ENCODE measurements around the gene AP1S1.
"Not testable (repeated sequence)": the region's sequence is repeated elsewhere in the genome, so short reads cannot be mapped to it uniquely, and the experiment has no call there.

AP1S1 gene

GRCh38 chr7:101153969-101154692, at the start of gene AP1S1:
Gene AP1S1, plus strand, starts transcription at chr7:101154476. Its CDS starts 39 bp downstream, at chr7:101154515.
- peak; percentile 86 to 97 (median 94) for DNase-seq

- peak in 2 of 3 donors; percentile 33 to 48 for DNase-seq
These were observed 49.5 kb upstream of the AP1S1 start for GRCh38 chr7:101104799-101105198.

- DNase-seq, result not testable (repeated sequence)
These were observed 49.0 kb upstream of the AP1S1 start for GRCh38 chr7:101105248-101105647.

- peak in 1 of 3 donors; percentile 31 for DNase-seq
These were observed 47.9 kb upstream of the AP1S1 start for GRCh38 chr7:101106386-101106785.

- DNase-seq, result peak; percentile 94 to 95 (median 95)
These were observed 45.9 kb upstream of the AP1S1 start for GRCh38 chr7:101108330-101108857.

GRCh38 chr7:101108961-101109360, 45.3 kb upstream of the AP1S1 start:
- DNase-seq, result no peak

- DNase-seq, result no peak
These were observed 44.9 kb upstream of the AP1S1 start for GRCh38 chr7:101109368-101109767.

GRCh38 chr7:101111261-101111660, 43.0 kb upstream of the AP1S1 start:
- no peak for DNase-seq

GRCh38 chr7:101112233-101112632, 42.0 kb upstream of the AP1S1 start:
- no peak for DNase-seq

- DNase-seq, result not testable (repeated sequence)
These were observed 41.1 kb upstream of the AP1S1 start for GRCh38 chr7:101113140-101113539.

GRCh38 chr7:101113836-101114235, 40.4 kb upstream of the AP1S1 start:
- peak; percentile 61 to 68 (median 63) for DNase-seq

- no peak for DNase-seq
These were observed 39.8 kb upstream of the AP1S1 start for GRCh38 chr7:101114492-101114891.

GRCh38 chr7:101115215-101115614, 39.1 kb upstream of the AP1S1 start:
- no peak for DNase-seq

- DNase-seq, result peak in 2 of 3 donors; percentile 40 to 46
These were observed 37.4 kb upstream of the AP1S1 start for GRCh38 chr7:101116898-101117297.

- no peak for DNase-seq
These were observed 35.4 kb upstream of the AP1S1 start for GRCh38 chr7:101118856-101119255.

GRCh38 chr7:101119876-101120275, 34.4 kb upstream of the AP1S1 start:
- no peak for DNase-seq

- no peak for DNase-seq
These were observed 34.0 kb upstream of the AP1S1 start for GRCh38 chr7:101120315-101120714.

GRCh38 chr7:101121631-101121990, 32.7 kb upstream of the AP1S1 start:
- not testable (repeated sequence) for DNase-seq

GRCh38 chr7:101121991-101122932, 32.0 kb upstream of the AP1S1 start:
- DNase-seq, result peak; percentile 70 to 85 (median 80)

- DNase-seq, result no peak
These were observed 31.2 kb upstream of the AP1S1 start for GRCh38 chr7:101122933-101123702.

GRCh38 chr7:101123703-101124068, 30.6 kb upstream of the AP1S1 start:
- no peak for DNase-seq

GRCh38 chr7:101124376-101125056, 29.8 kb upstream of the AP1S1 start:
- DNase-seq, result peak in 2 of 3 donors; percentile 59 to 64

Measured in suppressor macrophage treated with lipopolysaccharide for 1 hour (primary cell).